HG03571 (cell line): ENCODE results near the gene GTPBP4.
"Not testable (repeated sequence)": the region's sequence is repeated elsewhere in the genome, so short reads cannot be mapped to it uniquely, and the experiment has no call there.

Experiments used
- ATAC-seq: cut with Tn5 transposase; IDR thresholded peaks from one replicate; pipeline ENCODE4 v1.9.1; 2021; ENCODE audit not compliant: unreplicated experiment

Gene GTPBP4

GRCh38 chr10:1056326-1057105 lies 68.3 kb downstream of the GTPBP4 start, which contains the start of gene WDR37:
TSS of gene WDR37 (plus strand) at chr10:1056385. CDS start at chr10:1072156, 15,771 bp downstream.
- peak; percentile 91 for ATAC-seq

- no peak for ATAC-seq
Observed at GRCh38 chr10:1057106-1057657, 68.9 kb downstream of the GTPBP4 start.

GRCh38 chr10:1058017-1058416 lies 69.8 kb downstream of the GTPBP4 start:
- ATAC-seq = no peak

GRCh38 chr10:1059902-1060301 lies 71.7 kb downstream of the GTPBP4 start:
- ATAC-seq = no peak

- no peak for ATAC-seq
Observed at GRCh38 chr10:1061930-1062774, 73.9 kb downstream of the GTPBP4 start.

GRCh38 chr10:1063232-1063865 lies 75.1 kb downstream of the GTPBP4 start:
- no peak for ATAC-seq

- no peak for ATAC-seq
Observed at GRCh38 chr10:1064964-1065247, 76.7 kb downstream of the GTPBP4 start.

- ATAC-seq = not testable (repeated sequence)
Observed at GRCh38 chr10:1066734-1067133, 78.5 kb downstream of the GTPBP4 start.

GRCh38 chr10:1068380-1069361 lies 80.4 kb downstream of the GTPBP4 start:
- no peak for ATAC-seq
